HG02970 (cell line): ENCODE results near the gene LIME1.

ENCODE experiments used
- ATAC-seq: cut with Tn5 transposase; IDR thresholded peaks from one replicate; pipeline ENCODE4 v1.9.1; 2021; ENCODE audit warnings: mild to moderate bottlenecking, moderate library complexity, moderate number of reproducible peaks; ENCODE audit not compliant: unreplicated experiment, low FRiP score

The LIME1 gene

DNA sequence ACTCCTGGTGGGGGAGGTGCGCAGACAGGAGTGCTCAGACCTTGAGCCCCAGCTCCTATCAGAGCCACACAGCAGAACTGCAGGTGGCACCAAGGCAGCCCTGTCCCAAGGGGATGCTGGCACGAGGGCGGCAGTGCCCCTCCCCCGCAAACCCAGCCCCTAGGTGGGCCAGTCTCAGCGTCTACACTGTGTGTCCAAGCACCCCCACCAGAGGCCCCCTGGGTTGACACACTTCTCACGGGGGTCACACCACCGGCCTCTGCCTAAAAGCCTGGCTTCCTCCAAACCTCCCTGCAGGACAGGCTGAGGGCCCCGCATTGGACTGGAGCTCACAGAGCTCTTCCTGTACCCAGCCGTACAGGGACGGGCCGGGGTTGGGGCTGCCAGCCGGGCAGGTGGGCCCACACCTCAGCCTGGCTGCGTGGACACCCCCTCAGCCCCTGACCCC lies 11.2 kb downstream of the LIME1 start:
- ATAC-seq, result no peak

DNA sequence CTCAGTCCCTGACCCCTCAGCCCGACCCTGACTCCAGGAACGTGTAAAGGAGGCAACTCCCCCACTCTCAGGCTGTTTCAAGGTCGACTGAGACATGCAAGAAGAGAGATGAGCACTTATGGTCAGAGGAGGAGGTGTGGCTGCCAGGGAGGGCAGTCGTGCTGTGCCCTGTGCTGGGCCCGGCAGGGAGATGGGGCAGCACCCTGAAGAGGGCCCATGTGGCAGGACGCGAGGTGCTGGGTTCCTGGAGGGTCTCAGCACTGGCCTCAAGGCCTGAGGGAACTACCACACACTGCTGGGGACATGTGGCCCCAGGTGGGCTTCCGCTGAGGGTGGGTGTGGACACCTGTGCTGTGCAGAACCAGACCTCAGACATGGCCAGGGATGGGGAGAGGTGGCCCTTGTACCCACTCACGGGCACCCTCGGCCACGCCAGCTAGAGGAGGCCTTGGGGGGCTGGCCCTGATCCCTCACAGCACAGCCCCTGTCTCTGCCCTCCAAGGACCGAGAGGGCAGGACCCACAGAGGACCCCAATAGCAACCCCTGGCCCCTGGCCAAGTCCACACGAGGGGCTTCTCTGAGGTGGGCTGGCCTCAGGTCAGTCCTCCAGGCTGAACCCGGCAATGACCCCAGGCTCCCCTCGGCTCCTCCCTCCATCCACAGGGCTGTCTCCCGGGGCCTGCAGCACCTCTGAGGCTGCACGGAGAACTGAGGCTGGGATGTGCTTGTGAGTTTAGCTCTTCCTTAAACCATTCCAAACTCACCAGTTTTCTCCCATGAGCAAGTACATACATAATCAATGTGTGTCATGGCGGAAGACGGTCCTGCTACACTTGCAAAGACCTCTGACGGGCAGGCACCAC lies 11.8 kb downstream of the LIME1 start:
- no peak for ATAC-seq

DNA sequence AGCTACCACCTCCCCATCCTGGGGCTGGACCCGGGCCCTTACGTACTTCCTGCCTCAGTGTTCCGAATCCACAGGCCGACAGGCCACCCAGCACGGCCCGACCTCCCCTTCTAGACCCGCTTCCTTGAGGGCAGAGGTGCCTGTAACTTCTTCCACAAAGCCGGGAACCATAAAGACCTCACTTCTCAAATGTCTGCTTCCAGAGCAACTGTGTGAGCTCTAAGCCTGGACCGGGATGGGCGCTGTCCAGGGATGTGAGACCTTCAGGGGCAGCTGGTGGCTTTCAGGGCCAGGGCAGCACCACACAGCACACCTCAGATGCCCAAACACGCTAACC lies 12.4 kb downstream of the LIME1 start:
- ATAC-seq, result no peak

DNA sequence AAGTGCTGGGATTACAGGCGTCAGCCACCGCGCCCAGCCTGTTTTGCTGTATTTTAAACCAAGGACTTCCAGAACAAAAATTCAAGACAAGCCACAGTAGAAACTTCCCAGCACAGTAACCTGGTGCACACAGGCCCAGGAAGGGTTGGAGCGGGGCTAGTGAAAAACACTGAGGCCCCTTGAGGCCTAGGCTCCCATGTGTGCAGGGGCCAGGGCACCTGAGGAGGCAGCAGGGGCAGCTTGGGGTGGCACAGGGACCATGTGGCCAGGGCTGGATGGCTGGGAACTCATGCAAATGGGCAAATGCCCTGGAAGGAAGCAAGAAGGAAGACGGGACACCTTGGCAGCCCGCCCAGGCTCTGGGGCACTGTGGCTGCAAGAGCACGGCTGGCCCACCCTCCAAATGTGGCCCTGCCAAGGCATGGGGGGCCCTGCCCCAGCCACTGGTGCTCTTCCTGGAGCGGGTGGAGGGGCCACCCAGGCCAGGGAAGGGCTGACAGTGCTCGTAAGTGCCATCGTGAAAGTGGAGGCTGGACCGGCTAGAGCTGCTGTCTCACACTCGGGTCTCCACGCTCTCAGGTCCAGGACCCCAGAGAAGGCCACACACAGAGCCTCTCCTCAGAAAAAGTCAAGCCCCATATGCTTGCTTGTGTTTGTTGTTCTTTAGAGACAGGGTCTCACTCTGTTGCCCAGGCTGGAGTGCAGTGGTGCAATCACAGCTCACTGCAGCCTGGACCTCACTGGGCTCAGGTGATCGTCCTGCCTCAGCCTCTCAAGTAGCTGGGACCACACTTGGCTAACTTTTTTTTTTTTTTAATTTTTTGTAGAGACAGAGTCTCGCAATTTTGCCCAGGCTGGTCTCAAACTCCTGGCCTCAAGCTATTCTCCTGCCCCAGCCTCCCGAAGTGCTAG lies 13.4 kb downstream of the LIME1 start:
- ATAC-seq, result no peak

DNA sequence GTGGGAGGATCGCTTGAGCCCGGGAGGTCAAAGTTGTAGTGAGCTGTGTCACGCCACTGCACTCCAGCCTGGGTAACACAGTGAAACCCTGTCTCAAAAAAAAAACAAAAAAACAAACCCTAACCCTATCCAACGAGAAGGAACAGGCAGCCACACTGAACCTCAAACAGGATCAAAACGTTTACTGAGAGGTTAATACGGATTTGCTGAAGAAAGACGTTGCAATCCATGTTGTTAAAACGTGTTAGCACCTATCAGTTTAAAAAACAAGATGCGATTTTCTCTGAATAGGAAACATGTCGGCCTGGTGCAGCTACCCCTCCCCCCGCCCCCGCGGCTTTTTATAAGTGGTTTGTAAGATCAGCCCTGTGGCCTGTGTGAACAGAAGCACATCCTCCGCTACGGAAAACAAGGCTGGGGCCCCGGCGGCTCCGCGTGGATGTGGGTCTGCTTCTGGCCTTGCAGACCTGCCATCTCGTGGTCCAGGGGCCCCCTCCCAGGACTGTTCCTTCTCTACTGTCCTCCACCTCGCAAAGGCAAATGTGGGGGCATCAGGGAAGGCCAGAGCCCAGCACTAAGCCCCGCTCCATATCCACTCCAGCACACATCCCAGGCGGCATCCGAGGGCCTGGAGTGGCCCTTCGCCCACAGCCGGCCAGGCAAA lies 14.5 kb downstream of the LIME1 start:
- ATAC-seq, result no peak

DNA sequence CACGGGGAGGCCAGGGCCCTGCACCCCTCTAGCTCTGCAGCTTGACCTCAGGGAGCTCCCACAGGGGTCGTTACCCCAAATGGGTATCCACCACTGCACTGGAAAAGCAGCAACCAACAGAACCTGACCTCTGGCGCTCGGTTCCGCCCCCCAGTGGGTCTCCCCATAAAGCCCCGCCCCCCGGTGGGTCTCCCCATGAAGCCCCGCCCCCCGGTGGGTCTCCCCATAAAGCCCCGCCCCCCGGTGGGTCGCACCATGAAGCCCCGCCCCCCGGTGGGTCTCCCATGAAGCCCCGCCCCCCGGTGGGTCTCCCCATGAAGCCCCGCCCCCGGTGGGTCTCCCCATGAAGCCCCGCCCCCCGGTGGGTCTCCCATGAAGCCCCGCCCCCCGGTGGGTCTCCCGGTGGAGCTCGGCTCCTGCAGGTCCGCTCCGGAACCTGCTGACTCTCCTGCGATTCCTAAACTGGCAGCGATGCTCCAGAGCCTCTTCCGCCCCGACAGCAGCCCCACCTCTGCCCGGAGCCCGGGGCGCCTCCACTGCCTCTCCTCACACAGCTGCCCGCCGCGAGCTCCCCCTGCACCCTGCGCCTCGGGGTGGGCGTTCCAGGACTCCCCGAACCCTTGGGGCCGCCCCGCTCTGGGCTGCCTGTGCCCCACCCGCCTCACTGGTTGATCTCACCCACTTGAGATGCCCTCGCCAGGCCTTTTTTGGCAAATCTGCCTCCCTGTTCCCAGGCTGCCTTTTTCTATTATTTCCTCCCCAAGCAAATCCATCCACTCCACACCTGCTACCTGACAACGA lies 15.2 kb downstream of the LIME1 start:
- ATAC-seq, result no peak

DNA sequence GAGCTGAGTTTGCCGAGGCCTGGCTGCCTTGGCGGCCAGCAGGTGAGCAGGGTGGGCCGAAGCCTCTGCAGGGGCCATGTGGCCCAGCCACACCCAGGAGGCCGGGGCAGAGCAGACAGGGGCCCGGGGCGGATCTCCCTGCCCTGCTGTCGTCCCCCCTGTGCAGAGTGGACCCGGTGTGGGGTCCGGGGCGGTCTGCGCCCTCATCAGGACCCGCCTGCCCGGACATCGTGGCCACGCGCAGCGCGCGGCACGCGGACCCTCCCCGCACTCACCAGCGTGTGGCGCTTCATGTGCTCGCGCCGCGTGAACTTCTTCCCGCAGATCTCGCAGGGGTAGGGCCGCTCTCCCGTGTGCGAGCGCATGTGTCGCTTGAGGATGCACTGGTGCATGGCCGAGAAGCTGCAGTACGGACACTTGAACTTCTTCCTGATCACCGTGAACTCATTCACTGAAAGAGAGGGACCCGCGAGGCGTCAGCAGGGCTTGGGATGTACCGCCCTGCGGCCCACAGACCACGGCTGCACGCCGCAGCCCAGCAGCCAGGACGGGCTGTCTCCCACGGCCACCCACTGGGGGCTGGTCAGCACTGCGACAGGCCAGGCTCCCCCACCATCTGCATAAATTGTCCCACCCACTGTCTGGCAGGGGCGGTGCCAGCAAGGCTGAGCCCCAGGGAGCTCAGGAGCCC lies 16.1 kb downstream of the LIME1 start:
- ATAC-seq, result no peak

DNA sequence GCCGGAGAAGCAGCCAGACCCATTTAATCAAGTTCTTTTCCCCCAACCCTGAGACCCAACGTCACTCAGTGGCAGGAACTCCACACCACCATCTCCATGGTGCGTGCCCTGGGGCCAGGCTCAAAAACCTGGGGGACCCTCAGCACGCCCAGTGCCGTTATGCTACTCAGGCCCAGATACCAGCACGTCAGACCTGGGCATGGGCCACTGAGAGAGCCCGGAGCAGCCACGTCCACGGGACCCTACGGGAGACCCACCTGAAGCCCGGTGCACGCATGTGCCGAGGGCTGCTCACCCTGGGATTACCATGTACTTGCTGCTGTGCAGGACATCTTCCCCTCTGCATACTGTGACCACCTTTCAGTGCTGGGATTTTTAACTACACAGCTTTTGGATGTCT lies 16.9 kb downstream of the LIME1 start:
- no peak for ATAC-seq

DNA sequence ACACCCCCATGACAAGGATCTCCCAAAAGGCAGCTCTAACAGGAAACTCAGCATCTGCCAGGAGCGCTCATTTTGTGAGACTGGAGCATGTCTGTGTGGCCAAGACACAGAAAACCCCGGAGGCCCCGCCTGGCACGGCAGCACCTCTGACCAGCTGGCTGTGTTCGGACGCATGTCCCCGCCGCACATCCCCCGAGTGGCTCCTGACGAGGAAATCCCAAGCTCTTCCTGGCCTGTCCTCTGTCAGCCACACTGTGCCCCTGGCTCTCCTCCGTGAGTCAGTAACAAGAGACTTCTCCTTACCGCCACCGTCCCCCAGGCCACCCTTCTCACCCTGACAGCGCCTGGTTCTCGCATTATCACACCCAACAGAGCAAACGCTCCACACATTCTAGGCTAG lies 17.5 kb downstream of the LIME1 start:
- no peak for ATAC-seq

DNA sequence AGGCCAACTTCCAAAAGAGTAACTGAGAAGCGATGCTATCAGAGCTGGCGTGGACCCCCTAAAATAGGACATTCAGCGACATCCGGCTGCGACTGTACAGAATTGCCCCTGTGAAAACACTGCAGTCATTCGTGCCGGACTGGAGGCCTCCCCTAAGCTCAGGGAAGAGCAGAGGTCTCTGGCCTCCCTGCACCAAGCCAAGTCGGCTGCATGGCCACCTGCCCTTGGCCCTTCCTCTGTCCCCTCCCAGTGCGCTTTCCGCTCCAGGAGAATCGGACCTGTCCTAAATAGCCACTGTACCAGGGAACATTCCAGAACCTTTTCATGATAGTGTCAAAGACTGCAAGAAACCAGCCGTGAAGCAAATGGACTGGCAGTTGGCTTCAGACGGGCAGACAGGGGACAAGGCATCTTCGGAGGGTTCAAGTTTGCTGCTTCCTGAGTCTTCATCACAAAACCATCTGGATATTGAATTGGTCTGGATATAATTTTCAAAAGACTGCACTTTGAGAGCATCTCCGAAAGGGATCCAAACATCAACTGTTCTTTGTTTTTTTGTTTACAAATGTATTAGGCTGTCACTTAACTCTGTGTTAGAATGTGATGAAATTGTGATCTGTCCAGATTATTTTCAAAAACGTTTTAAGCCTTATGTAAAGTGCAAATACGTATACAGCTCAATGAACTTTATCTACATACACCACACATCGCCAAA lies 19.6 kb downstream of the LIME1 start:
- no peak for ATAC-seq

DNA sequence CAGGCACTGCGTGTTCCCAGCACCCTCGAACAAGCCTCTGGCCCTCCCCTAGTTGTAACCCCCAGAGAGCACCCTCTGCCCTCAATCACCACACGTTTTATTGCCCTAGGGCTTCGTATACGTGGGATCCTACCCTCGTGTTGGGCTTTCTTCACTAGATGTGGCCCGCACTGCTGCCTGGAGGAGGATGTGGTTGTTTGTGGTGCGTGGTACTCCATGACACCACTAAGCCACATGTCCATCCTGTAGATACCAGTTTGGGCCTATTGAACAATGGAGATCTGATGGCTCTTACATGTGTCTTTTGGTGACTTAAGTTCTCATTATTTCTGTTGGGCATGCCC lies 20.2 kb downstream of the LIME1 start:
- no peak for ATAC-seq

DNA sequence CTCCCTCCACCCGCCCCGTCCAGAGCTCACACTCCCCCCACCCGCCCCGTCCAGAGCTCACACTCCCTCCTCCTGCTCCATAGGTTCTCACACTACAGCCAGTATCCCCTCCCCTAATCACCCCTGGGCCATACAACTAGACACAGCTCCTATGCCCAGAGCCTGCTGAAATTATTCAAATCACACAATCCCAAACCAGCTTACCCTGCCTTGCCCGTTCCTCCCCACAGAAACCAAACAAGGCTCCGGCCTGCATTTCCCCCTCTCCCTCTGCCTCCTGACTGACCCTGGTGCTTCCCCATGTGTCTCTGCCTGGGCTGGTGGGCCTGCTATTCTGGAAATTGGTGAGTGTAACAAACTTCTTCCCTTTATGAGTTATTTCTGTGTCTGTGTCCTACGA lies 21.7 kb downstream of the LIME1 start:
- no peak for ATAC-seq

DNA sequence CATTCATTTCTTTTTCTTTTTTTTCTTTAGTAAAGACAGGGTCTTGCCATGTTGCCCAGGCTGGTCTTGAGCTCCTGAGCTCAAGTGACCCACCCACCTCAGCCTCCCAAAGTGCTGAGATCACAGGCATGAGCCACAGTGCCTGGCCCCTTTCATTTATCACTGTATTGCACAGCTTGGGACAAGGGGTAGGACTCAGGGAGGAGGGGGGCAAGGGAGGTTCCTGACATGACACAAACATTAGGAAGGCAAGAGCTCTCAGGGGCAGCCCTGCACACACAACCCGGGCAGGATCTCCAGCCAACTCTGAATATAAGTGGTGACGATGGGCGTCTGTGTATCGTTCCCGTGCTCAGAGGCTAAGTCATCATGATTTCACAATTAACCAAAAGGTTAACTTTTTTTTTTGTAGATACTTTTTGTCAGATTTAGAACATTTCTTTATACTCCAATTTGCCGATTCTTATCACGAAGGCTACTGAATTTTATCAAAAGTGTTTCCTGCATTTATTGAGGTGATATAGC lies 23.0 kb downstream of the LIME1 start:
- ATAC-seq, result no peak

DNA sequence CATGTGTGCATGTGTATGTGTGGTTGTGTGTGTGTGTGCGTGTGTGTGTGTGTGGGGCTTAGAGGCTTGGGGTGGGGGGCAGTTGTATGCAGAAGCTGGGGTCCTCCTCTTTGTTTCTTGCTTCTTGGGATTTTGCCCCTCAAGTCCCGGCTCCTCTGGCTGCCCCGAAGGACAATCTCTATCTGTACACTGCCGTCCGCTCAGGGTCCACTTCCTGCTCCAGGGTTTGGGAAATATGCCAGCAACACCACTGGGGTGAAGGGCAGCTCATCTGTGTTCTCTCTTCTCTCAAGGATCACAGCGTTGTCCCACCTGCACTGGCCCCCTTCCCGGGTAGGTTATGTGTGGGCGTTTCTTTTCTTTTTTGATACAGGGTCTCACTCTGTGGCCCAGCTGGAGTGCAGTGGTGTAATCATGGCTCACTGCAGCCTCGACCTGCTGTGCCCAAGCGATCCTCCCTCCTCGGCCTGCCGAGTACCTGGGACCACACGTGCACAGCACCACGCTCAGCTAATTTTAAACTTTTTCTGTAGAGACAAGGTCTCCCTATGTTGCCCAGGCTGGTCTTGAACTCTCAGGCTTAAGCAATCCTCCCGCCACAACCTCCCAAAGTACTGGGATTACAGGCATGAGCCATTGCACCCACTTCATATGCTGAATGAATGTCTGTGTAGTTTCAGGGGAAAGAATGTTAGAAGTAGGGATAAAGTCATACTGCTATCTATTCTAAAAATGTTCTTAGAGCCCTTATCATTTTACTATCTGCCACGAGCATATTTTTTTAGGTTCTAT lies 28.8 kb downstream of the LIME1 start:
- no peak for ATAC-seq

DNA sequence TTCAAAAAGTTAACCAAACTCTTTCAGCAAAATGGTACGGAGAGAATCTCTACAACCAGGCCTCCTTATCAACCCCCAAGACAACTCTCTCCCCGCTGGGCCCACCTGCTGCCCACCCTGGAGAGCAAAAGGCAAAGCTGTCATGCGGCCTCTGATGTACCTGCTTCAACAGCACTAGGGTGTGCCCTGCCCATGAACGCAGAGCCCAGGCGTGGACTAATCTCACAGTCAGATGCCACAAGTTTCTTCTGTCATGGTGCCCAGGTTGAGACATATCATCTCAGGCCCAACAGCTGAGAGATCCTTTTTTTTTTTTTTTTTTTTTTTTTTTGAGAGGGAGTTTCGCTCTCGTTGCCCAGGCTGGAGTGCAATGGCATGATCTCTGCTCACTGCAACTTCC lies 29.4 kb downstream of the LIME1 start:
- ATAC-seq, result no peak

DNA sequence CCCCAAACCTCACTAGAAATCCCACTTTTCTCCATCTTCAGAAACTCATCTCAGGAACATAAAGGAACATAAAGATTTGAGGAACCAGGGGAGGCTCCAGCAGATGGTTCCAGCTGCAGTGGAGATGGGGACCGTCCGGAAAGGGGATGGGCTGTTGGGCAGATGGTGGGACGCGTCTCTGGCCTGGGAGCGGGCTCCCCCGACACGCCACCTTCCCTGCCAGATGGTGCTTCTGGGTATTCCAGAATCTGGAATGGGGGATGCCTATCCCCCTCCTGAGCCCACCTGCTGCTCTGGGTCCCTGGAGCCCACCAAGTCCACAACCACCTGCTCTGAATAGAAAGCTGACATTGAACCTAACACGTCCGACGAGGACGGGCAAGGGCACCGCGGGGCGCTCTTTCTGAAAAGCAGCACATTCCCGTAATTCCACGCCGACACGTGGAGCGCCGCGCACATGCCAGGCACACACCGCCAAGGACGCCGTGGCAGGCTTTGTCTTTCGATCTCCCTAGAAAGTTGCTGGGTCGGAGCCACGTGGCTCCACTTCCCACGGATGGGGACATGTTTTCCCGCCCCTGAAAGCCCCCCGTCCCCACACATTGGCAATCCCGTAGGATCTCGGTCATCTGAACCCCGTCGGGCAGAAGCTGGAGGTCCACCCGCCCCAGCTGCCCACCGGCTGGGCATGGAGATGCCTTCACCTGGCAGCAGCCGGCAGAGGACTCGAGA lies 30.4 kb downstream of the LIME1 start:
- ATAC-seq, result no peak

DNA sequence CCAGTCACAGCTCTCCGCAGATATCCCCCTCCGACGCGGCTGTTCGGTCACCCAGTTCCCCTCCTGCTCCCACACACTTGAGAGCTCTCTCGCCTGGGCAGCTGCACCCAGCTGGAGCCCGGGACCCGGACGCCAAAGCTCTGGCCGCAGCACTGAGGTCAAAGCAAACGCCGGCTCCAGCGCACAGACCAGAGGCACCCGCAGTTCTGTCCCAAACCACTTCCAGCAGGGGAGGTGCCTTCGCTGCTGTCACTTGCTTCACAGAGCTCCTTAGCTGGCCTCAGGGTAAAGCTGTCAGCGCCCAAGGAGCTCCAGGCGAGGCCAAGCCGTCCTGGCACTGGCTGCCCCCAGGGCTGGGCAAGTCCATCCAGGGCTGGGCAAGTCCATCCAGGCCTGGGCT lies 31.0 kb downstream of the LIME1 start:
- no peak for ATAC-seq

DNA sequence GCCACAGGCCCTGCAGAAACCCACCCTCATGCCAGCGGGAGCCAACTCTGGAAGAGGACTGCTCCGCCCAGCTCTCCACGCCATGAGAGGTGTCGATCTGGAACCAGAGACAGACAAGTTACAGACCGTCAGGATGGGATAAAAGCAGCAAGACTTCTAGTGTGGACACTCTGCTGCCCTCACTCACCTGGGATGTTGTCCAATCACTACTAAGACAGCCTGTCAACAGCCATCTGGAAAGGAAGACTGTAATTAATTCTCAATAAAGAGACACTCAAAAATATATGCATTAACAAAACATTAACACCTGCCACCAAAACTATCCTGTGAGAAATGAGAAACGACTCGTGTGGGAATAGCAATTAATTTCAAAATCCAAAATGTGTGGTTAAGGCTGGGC lies 31.4 kb downstream of the LIME1 start:
- no peak for ATAC-seq
